CD8-positive, alpha-beta memory T cell (primary cell): ENCODE results near the gene MAN2B2. TPM values are rescaled to one million over a fixed set of nuclear protein-coding genes. Genes with fewer than 3 reads are reported as not detected.
A peak's percentile ranks its signal among the peaks of the same experiment; 100 is the strongest.

ENCODE experiments used
- CTCF ChIA-PET: fragments of 350-600 bp; sonication (Branson Sonifier 250); formaldehyde crosslinking; loops from one replicate; lab custom pipeline; 2021; ENCODE audit warnings: antibody characterized with exemption; lab: Charles Lee
- POLR2A ChIA-PET: fragments of 350-600 bp; sonication (Branson Sonifier 250); formaldehyde crosslinking; loops from one replicate; lab custom pipeline; 2021; ENCODE audit warnings: antibody characterized with exemption; lab: Charles Lee
- DNase-seq, 5 donors: peaks; one replicate each; pipeline versions ENCODE4 v3.0.0 to v3.0.0-alpha.2; 2020 to 2022; ENCODE audit warnings: mixed read lengths in 1 of 5
- H3K27ac ChIP-seq: one replicate; pipeline ENCODE4 v1.7.0; 2013; ENCODE audit warnings: low read depth, mild to moderate bottlenecking, low read length, moderate library complexity
- H3K27me3 ChIP-seq: 2 replicates; pipeline ENCODE4 v1.7.0; 2013; ENCODE audit warnings: low read length, mild to moderate bottlenecking; ENCODE audit not compliant: insufficient read depth, poor library complexity, severe bottlenecking
- H3K36me3 ChIP-seq: 2 replicates; pipeline ENCODE4 v1.7.0; 2013; ENCODE audit warnings: mild to moderate bottlenecking, low read length, moderate library complexity; ENCODE audit not compliant: insufficient read depth
- H3K4me1 ChIP-seq: 2 replicates; pipeline ENCODE4 v1.7.0; 2013; ENCODE audit warnings: mild to moderate bottlenecking, low read length, moderate library complexity; ENCODE audit not compliant: insufficient read depth
- H3K4me3 ChIP-seq: 2 replicates; pipeline ENCODE4 v1.7.0; 2013; ENCODE audit warnings: mild to moderate bottlenecking, low read length
- H3K9me3 ChIP-seq: 2 replicates; pipeline ENCODE4 v1.7.0; 2013; ENCODE audit warnings: mild to moderate bottlenecking, low read length
- H3K27ac Mint-ChIP-seq, 8 donors: one replicate each; pipeline ENCODE4 v1.8.0; 2020 to 2021; ENCODE audit warnings: mixed read lengths in 8 of 8, mild to moderate bottlenecking in 6 of 8, inconsistent platforms in 3 of 8, moderate library complexity in 3 of 8
- H3K27me3 Mint-ChIP-seq, 2 donors: one replicate each; pipeline ENCODE4 v1.8.0; 2020 to 2021; ENCODE audit warnings: mixed read lengths in 2 of 2, mild to moderate bottlenecking in 1 of 2, moderate library complexity in 1 of 2
- H3K36me3 Mint-ChIP-seq, 3 donors: one replicate each; pipeline ENCODE4 v1.8.0; 2020 to 2021; ENCODE audit warnings: mixed read lengths in 3 of 3, inconsistent platforms in 1 of 3, mild to moderate bottlenecking in 1 of 3
- H3K4me1 Mint-ChIP-seq, 3 donors: one replicate each; pipeline ENCODE4 v1.8.0; 2020 to 2021; ENCODE audit warnings: mixed read lengths in 3 of 3, inconsistent platforms in 1 of 3, mild to moderate bottlenecking in 1 of 3
- H3K4me3 Mint-ChIP-seq, 7 donors: one replicate each; pipeline ENCODE4 v1.8.0; 2020 to 2021; ENCODE audit warnings: mixed read lengths in 7 of 7, mild to moderate bottlenecking in 6 of 7, moderate library complexity in 4 of 7, inconsistent platforms in 2 of 7
- H3K9me3 Mint-ChIP-seq, 5 donors: one replicate each; pipeline ENCODE4 v1.8.0; 2020 to 2022; ENCODE audit warnings: mixed read lengths in 5 of 5, mild to moderate bottlenecking in 3 of 5, moderate library complexity in 2 of 5, inconsistent platforms in 1 of 5
- polyA plus RNA-seq: library from polyadenylated mRNA; unstranded; fragments of 300-500 nt; fragmentation: Illumina TruSeq; gene quantifications from one replicate; pipeline ENCODE4 v1.2.3, GENCODE V29; 2021
- total RNA-seq, 2 experiments: library from RNA; stranded (reverse); gene quantifications; one replicate each; pipeline ENCODE4 v1.2.3, GENCODE V29; 2021

MAN2B2 gene
- total and polyA plus RNA-seq, 3 experiments from 2014 or later, result 17.5 to 33.5 (median 18.3) TPM

DNA sequence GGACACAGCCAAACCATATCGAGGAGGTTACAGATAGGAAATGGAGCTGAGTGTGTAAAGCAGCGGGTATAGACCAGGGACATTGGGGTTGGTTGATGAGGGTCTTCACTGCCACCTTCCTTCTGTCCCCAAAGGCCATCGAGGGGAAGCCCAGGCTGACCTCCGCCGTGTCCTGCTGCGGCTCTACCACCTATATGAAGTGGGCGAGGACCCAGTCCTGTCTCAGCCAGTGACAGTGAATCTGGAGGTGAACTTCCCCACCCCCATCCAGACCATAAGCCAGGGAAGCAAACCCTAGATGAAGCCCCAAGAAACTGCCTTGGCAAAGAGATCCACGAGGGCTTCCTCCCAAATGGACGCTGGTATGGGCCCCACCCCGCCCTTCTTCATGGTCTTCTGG is 42.3 kb downstream of the MAN2B2 start:
- no peak overlapping the region for H3K4me3 Mint-ChIP-seq
- H3K4me1 Mint-ChIP-seq, result no peaks in the 10 kb centered on the region
- peaks cover 7 to 89% (median 26%) of the 10 kb centered on the region in 3 donors for H3K36me3 Mint-ChIP-seq
- Histone ChIP-seq H3K4me1 (no peaks in the 10 kb centered on the region), H3K36me3 (peaks cover 15% of the 10 kb centered on the region), H3K4me3 (no peak overlapping the region), H3K27ac (no peak overlapping the region), H3K27me3 (no peaks in the 10 kb centered on the region), H3K9me3 (no peaks in the 10 kb centered on the region)
- ChIA-PET CTCF (no interaction called here), POLR2A (no interaction called here)
- H3K9me3 Mint-ChIP-seq, result no peaks in the 10 kb centered on the region
- no peaks in the 10 kb centered on the region for H3K27me3 Mint-ChIP-seq
- no peak for DNase-seq
- H3K27ac Mint-ChIP-seq, result peak overlapping the region in 1 of 8 donors; percentile 30

- H3K4me3 Mint-ChIP-seq, result no peak overlapping the region
- no peak overlapping the region for H3K27ac Mint-ChIP-seq
These were observed 43.6 kb downstream of the MAN2B2 start for GRCh38 chr4:6618386-6619115.

DNA sequence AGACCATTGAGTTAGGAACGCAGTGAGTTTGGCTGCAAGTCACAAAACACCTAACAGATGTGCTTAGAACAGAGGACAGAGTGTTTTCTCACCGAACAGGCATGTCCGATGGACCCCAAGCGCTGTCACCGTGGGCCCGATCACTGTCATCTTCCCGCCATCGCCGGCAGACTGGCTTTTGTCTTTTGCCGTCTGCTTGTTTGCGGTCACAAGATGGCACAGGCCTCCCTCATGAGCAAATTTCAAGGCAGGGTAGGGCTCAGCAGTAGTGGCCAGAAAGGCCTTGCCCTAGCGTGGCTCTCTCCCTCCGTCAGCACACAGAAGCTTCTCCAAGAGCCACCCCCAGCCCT is 44.1 kb downstream of the MAN2B2 start:
- Mint-ChIP-seq H3K4me3 (no peak overlapping the region), H3K27me3 (no peaks in the 10 kb centered on the region), H3K27ac (no peak overlapping the region), H3K9me3 (no peaks in the 10 kb centered on the region), H3K4me1 (no peaks in the 10 kb centered on the region), H3K36me3 (peaks cover 7 to 74% (median 25%) of the 10 kb centered on the region in 3 donors)
- DNase-seq, result no peak
- ChIA-PET CTCF (no interaction called here), POLR2A (no interaction called here)
- Histone ChIP-seq H3K9me3 (no peaks in the 10 kb centered on the region), H3K27ac (no peak overlapping the region), H3K27me3 (no peaks in the 10 kb centered on the region), H3K36me3 (peaks cover 15% of the 10 kb centered on the region), H3K4me1 (no peaks in the 10 kb centered on the region), H3K4me3 (no peak overlapping the region)

More at GRCh38 chr4:6618386-6619115, 43.6 kb downstream of the MAN2B2 start:
- no peaks in the 10 kb centered on the region for H3K4me1 Mint-ChIP-seq
- no peaks in the 10 kb centered on the region for H3K9me3 Mint-ChIP-seq
- peaks cover 7 to 79% (median 25%) of the 10 kb centered on the region in 3 donors for H3K36me3 Mint-ChIP-seq
- POLR2A ChIA-PET, result interaction anchor here (0.7 kb wide), 1 partner anchor 24 kb away, joined by 3 read pairs; no protein-coding TSS in a partner anchor
- H3K4me3 ChIP-seq, result no peak overlapping the region
- peaks cover 15% of the 10 kb centered on the region for H3K36me3 ChIP-seq
- CTCF ChIA-PET, result no interaction called here
- no peak overlapping the region for H3K27ac ChIP-seq
- no peaks in the 10 kb centered on the region for H3K27me3 Mint-ChIP-seq
- H3K9me3 ChIP-seq, result no peaks in the 10 kb centered on the region
- no peak for DNase-seq
- H3K4me1 ChIP-seq, result no peaks in the 10 kb centered on the region
- no peaks in the 10 kb centered on the region for H3K27me3 ChIP-seq

DNA sequence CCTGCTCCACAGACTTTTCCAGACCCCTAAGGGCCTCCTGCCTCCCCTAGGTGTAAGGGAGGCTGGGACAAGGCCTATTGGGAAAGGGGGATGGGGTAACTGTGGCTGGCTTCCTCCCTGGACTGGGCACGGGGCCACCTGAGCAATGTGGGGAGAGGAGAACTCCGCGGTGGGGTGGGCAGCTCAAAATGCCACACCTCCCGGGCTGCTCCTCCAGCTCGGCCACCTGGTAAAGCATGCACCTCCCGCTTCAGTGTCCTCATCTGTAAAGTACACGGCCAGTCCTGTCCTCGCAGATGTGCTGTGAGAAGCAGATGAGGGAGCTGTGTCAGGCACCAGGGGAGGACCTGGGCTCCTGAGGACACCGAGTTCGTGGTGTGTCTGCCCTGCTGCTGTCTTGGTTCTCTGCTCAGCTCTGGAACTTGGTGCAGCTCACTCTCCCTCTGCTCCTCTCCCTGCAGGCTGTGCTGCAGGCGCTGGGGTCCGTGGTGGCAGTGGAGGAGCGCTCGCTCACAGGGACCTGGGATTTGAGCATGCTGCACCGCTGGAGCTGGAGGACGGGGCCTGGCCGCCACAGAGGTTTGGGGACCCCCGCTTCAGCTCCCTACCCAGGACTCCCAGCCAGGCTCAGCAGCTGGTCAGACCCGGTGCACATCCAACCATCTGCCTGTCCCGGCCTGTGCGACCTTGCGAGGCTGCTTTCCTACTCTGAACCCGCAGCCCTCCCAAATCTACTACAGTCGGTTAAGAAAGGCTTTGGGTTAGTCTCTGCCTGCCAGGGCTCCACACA is 44.7 kb downstream of the MAN2B2 start:
- H3K9me3 Mint-ChIP-seq, result no peaks in the 10 kb centered on the region
- ChIA-PET POLR2A (no interaction called here), CTCF (no interaction called here)
- Histone ChIP-seq H3K36me3 (peaks cover 11% of the 10 kb centered on the region), H3K4me3 (no peak overlapping the region), H3K27me3 (no peaks in the 10 kb centered on the region), H3K9me3 (no peaks in the 10 kb centered on the region), H3K4me1 (no peaks in the 10 kb centered on the region), H3K27ac (no peak overlapping the region)
- peaks cover 7 to 69% (median 25%) of the 10 kb centered on the region in 3 donors for H3K36me3 Mint-ChIP-seq
- no peak overlapping the region for H3K4me3 Mint-ChIP-seq
- no peak for DNase-seq
- no peaks in the 10 kb centered on the region for H3K27me3 Mint-ChIP-seq
- H3K4me1 Mint-ChIP-seq, result no peaks in the 10 kb centered on the region
- H3K27ac Mint-ChIP-seq, result no peak overlapping the region

DNA sequence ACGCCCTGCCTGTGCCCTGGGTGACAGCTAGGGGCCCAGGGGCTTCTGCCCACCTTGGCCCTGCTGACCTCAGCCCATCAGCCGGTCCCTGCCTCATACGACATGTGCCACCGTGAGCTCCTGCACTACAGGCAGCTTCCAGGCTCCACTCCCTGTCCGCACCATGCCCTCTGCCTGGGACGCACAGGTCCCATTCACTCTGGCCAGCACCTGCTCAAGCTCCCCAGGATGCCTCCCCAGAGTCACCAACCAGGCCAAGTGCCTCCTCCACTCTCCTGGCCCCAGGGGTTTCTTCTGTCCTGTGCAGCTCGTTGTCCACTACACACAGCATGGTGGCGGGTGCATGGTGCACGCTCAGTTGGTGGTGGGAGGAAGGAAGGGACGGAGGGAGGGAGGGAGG is 45.3 kb downstream of the MAN2B2 start:
- Mint-ChIP-seq H3K9me3 (no peaks in the 10 kb centered on the region), H3K27me3 (no peaks in the 10 kb centered on the region), H3K27ac (no peak overlapping the region), H3K4me1 (no peaks in the 10 kb centered on the region), H3K36me3 (peaks cover 7 to 62% (median 25%) of the 10 kb centered on the region in 3 donors), H3K4me3 (no peak overlapping the region)
- ChIA-PET POLR2A (no interaction called here), CTCF (no interaction called here)
- Histone ChIP-seq H3K4me3 (no peak overlapping the region), H3K27me3 (no peaks in the 10 kb centered on the region), H3K4me1 (no peaks in the 10 kb centered on the region), H3K9me3 (no peaks in the 10 kb centered on the region), H3K27ac (no peak overlapping the region), H3K36me3 (peaks cover 11% of the 10 kb centered on the region)
- no peak for DNase-seq

GRCh38 chr4:6620891-6621555 is 46.0 kb downstream of the MAN2B2 start:
- peaks cover 5 to 56% (median 23%) of the 10 kb centered on the region in 3 donors for H3K36me3 Mint-ChIP-seq
- Histone ChIP-seq H3K4me1 (no peaks in the 10 kb centered on the region), H3K36me3 (peaks cover 9% of the 10 kb centered on the region), H3K9me3 (no peaks in the 10 kb centered on the region), H3K4me3 (no peak overlapping the region), H3K27ac (no peak overlapping the region), H3K27me3 (no peaks in the 10 kb centered on the region)
- ChIA-PET POLR2A (no interaction called here), CTCF (no interaction called here)
- H3K27ac Mint-ChIP-seq, result no peak overlapping the region
- H3K4me3 Mint-ChIP-seq, result no peak overlapping the region
- DNase-seq, result no peak
- no peaks in the 10 kb centered on the region for H3K4me1 Mint-ChIP-seq
- no peaks in the 10 kb centered on the region for H3K27me3 Mint-ChIP-seq
- no peaks in the 10 kb centered on the region for H3K9me3 Mint-ChIP-seq

DNA sequence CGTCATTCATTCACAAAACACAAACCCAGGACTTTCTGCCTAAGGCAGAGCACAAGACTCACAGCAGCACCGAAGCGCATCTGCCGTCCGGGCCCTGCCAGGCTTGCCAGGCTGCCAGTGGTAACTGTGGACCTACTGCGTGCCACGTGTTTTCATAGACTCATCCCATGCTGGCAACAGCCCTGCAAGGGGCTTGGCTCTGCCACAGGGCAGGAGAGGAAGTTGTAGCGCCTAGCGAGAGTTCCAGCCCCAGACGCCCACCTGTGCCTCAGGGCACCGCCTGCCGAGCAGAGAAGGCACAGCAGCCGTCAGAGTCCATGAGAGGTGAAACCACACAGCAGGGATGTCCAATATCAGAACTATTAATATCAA is 46.6 kb downstream of the MAN2B2 start:
- H3K4me1 ChIP-seq, result no peaks in the 10 kb centered on the region
- no peak overlapping the region for H3K27ac ChIP-seq
- Mint-ChIP-seq H3K27ac (peak overlapping the region in 2 of 8 donors; percentile 2 to 10), H3K4me3 (no peak overlapping the region), H3K27me3 (no peaks in the 10 kb centered on the region), H3K9me3 (no peaks in the 10 kb centered on the region), H3K36me3 (peaks cover 0 to 51% (median 18%) of the 10 kb centered on the region in 3 donors), H3K4me1 (no peaks in the 10 kb centered on the region)
- H3K4me3 ChIP-seq, result no peak overlapping the region
- no peaks in the 10 kb centered on the region for H3K9me3 ChIP-seq
- CTCF ChIA-PET, result no interaction called here
- POLR2A ChIA-PET, result no interaction called here
- no peak for DNase-seq
- no peaks in the 10 kb centered on the region for H3K27me3 ChIP-seq
- H3K36me3 ChIP-seq, result peaks cover 4% of the 10 kb centered on the region

DNA sequence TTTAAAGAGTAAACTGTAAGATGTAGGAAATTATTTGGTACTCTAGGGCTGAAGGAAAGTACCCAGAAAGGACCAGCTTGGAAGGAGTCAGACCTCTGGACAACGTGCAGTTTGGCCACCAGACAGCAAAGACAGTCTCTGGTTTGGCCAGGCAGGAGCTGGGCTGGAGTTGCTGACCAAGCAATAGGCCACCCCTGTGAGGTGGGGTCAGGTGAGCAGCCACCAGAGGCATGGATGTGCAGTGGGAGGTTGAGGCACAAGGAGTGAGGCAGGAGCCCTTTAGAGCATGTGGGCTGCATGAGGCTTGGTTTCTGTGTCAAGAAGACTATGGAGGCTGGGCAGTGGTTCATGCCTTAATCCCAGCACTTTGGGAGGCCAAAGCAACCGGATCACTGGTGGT is 47.8 kb downstream of the MAN2B2 start:
- DNase-seq, result no peak
- Histone ChIP-seq H3K36me3 (no peaks in the 10 kb centered on the region), H3K27ac (no peak overlapping the region), H3K4me3 (no peak overlapping the region), H3K9me3 (no peaks in the 10 kb centered on the region), H3K4me1 (no peaks in the 10 kb centered on the region), H3K27me3 (no peaks in the 10 kb centered on the region)
- H3K27me3 Mint-ChIP-seq, result no peaks in the 10 kb centered on the region
- H3K4me3 Mint-ChIP-seq, result peak overlapping the region in 1 of 7 donors; percentile 61
- CTCF ChIA-PET, result interaction anchor here (0.6 kb wide), 1 partner anchor 233 kb away, joined by 3 read pairs; no protein-coding TSS in a partner anchor
- no peak overlapping the region for H3K27ac Mint-ChIP-seq
- POLR2A ChIA-PET, result interaction anchor here (0.7 kb wide), 1 partner anchor 18 kb away, joined by 3 read pairs; the partner anchor contains the start of gene MRFAP1
- H3K4me1 Mint-ChIP-seq, result no peaks in the 10 kb centered on the region
- H3K36me3 Mint-ChIP-seq, result peaks cover 0 to 40% (median 12%) of the 10 kb centered on the region in 3 donors
- H3K9me3 Mint-ChIP-seq, result no peaks in the 10 kb centered on the region
